ENCODE data around the gene TOM1L1. TPM values are rescaled to one million over a fixed set of nuclear protein-coding genes. Genes with fewer than 3 reads are reported as not detected.

Gene TOM1L1
- total RNA-seq, 2 experiments from 2014 or later, result not detected

DNA sequence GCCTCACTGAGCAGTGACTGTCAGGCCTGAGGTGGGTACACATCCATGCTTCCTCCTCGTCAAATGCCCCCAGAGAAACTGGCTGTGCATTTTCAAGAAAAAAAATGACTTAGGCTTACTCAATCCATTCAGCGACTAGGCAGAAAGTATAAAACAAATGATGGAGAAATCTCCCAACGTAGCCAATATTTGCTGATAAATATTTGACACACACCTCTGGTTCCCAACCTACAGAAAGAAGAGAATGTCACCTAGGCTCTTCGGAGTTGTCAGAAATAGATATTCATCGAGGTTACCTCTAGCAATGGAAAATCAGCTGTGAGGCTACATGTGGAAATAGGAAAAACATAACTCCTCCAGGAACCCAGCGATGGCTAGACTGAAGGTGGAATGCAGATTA is 12.4 kb upstream of the TOM1L1 start:
- H3K4me2 ChIP-seq (ENCODE audit: low read length), result no peak overlapping the region
- H3K36me3 ChIP-seq (ENCODE audit: insufficient read depth, low read length), result no peaks in the 10 kb centered on the region
- H3K4me1 ChIP-seq (ENCODE audit: insufficient read depth, low read length, poor library complexity, severe bottlenecking), result no peaks in the 10 kb centered on the region
- no peak overlapping the region for H2AFZ ChIP-seq (ENCODE audit: low read length)
- no peaks in the 10 kb centered on the region for H4K20me1 ChIP-seq (ENCODE audit: insufficient read depth, low read length)
- no peak overlapping the region for H3K4me3 ChIP-seq (ENCODE audit: low read depth, low read length, poor library complexity, severe bottlenecking)
- H3K9me3 ChIP-seq (ENCODE audit: low read length), result no peaks in the 10 kb centered on the region
- no peaks in the 10 kb centered on the region for H3K79me2 ChIP-seq (ENCODE audit: insufficient read depth, low read depth, low read length)
- ChIA-PET CTCF (ENCODE audit: unreplicated experiment) (no interaction called here), POLR2A (no interaction called here)
- TF ChIP-seq, protein P1, sequence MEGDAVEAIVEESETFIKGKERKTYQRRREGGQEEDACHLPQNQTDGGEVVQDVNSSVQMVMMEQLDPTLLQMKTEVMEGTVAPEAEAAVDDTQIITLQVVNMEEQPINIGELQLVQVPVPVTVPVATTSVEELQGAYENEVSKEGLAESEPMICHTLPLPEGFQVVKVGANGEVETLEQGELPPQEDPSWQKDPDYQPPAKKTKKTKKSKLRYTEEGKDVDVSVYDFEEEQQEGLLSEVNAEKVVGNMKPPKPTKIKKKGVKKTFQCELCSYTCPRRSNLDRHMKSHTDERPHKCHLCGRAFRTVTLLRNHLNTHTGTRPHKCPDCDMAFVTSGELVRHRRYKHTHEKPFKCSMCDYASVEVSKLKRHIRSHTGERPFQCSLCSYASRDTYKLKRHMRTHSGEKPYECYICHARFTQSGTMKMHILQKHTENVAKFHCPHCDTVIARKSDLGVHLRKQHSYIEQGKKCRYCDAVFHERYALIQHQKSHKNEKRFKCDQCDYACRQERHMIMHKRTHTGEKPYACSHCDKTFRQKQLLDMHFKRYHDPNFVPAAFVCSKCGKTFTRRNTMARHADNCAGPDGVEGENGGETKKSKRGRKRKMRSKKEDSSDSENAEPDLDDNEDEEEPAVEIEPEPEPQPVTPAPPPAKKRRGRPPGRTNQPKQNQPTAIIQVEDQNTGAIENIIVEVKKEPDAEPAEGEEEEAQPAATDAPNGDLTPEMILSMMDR (conservative IDR thresholded peaks at IDR 0.05; ENCODE audit: low read length), result no peak
- no peak for TF ChIP-seq EZH2phosphoT487 (IDR thresholded peaks at IDR 0.05; ENCODE audit: borderline replicate concordance, low read depth, low read length)
- BruUV-seq (replicated peaks), result no TSS peak
- intact Hi-C loops (cut with micrococcal nuclease; ENCODE audit: unreplicated experiment), result no loop called here
- no peaks in the 10 kb centered on the region for H3K9me2 ChIP-seq (ENCODE audit: insufficient read depth, low read length)
- no peak for DNase-seq (ENCODE audit: low spot score)
- H3K27ac ChIP-seq (ENCODE audit: low read depth, low read length, poor library complexity, severe bottlenecking), result no peak overlapping the region

DNA sequence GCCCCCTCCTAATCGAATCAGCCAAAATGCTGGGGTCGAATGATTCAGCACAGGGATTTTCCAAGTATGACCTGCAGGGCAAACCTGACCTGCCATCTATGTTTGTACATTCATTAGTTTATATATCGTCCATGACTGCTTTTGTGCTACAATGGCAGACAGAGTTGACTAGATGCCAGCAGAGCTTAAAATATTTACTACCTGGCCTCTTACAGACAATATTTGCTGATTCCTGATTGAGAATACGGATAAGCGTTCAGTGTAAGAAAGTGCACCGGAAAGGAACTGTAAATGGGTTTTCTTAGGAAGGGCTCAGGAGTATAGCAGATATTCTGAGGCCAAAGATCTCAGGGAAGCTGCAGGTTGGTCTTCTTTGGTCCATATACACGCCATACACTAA is 11.7 kb upstream of the TOM1L1 start:
- Histone ChIP-seq H3K4me2 (ENCODE audit: low read length) (no peak overlapping the region), H3K4me1 (ENCODE audit: insufficient read depth, low read length, poor library complexity, severe bottlenecking) (no peaks in the 10 kb centered on the region), H3K36me3 (ENCODE audit: insufficient read depth, low read length) (no peaks in the 10 kb centered on the region), H3K9me2 (ENCODE audit: insufficient read depth, low read length) (no peaks in the 10 kb centered on the region), H3K79me2 (ENCODE audit: insufficient read depth, low read depth, low read length) (no peaks in the 10 kb centered on the region), H2AFZ (ENCODE audit: low read length) (no peak overlapping the region), H3K9me3 (ENCODE audit: low read length) (no peaks in the 10 kb centered on the region), H3K4me3 (ENCODE audit: low read depth, low read length, poor library complexity, severe bottlenecking) (no peak overlapping the region), H4K20me1 (ENCODE audit: insufficient read depth, low read length) (no peaks in the 10 kb centered on the region), H3K27ac (ENCODE audit: low read depth, low read length, poor library complexity, severe bottlenecking) (no peak overlapping the region)
- ChIA-PET POLR2A (no interaction called here), CTCF (ENCODE audit: unreplicated experiment) (no interaction called here)
- no TSS peak for BruUV-seq (replicated peaks)
- DNase-seq (ENCODE audit: low spot score), result no peak
- intact Hi-C loops (cut with micrococcal nuclease; ENCODE audit: unreplicated experiment), result no loop called here
- TF ChIP-seq, protein P1 (conservative IDR thresholded peaks at IDR 0.05; ENCODE audit: low read length), result no peak
- TF ChIP-seq EZH2phosphoT487 (IDR thresholded peaks at IDR 0.05; ENCODE audit: borderline replicate concordance, low read depth, low read length), result no peak

DNA sequence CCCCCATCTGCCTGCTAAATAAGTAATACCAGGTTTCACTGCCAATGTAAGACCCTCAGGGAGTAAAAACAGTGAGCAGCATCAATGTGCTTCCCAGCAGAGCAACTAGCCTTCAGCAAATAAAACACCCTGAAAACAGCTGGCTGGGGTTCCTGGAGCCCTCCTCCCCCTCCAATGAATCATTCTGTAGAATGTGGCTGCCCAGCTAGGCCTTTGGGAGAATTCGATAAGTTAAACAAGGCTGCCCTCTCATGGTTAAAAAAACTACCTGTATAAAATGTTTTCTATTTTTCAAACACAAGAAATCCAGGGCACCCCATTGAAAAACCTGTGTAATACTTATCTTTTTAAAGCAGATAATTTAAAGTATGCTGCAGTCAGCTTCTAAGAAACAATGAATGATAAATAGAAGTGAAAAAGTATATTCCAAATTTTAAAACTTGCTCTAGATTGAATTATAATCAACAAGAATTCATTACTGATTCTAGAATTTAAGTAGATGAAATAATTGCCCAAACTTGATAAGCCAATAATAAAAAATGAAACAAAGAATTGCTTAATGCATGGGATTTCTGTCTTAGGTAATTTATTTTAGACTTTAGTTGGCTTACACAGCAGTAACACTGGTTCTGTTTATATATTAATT is 9.4 kb upstream of the TOM1L1 start:
- H3K9me2 ChIP-seq (ENCODE audit: insufficient read depth, low read length), result no peaks in the 10 kb centered on the region
- no peaks in the 10 kb centered on the region for H3K4me1 ChIP-seq (ENCODE audit: insufficient read depth, low read length, poor library complexity, severe bottlenecking)
- no peaks in the 10 kb centered on the region for H3K36me3 ChIP-seq (ENCODE audit: insufficient read depth, low read length)
- CTCF ChIA-PET (ENCODE audit: unreplicated experiment), result no interaction called here
- BruUV-seq (replicated peaks), result no TSS peak
- no peaks in the 10 kb centered on the region for H3K9me3 ChIP-seq (ENCODE audit: low read length)
- H3K4me2 ChIP-seq (ENCODE audit: low read length), result no peak overlapping the region
- no peak overlapping the region for H3K4me3 ChIP-seq (ENCODE audit: low read depth, low read length, poor library complexity, severe bottlenecking)
- no peaks in the 10 kb centered on the region for H4K20me1 ChIP-seq (ENCODE audit: insufficient read depth, low read length)
- POLR2A ChIA-PET, result no interaction called here
- no peak overlapping the region for H2AFZ ChIP-seq (ENCODE audit: low read length)
- intact Hi-C loops (cut with micrococcal nuclease; ENCODE audit: unreplicated experiment), result no loop called here
- TF ChIP-seq, protein P1 (conservative IDR thresholded peaks at IDR 0.05; ENCODE audit: low read length), result peak; percentile 75
- TF ChIP-seq EZH2phosphoT487 (IDR thresholded peaks at IDR 0.05; ENCODE audit: borderline replicate concordance, low read depth, low read length), result no peak
- no peak overlapping the region for H3K27ac ChIP-seq (ENCODE audit: low read depth, low read length, poor library complexity, severe bottlenecking)
- no peaks in the 10 kb centered on the region for H3K79me2 ChIP-seq (ENCODE audit: insufficient read depth, low read depth, low read length)
- DNase-seq (ENCODE audit: low spot score), result peak; percentile 32
